GM12875 (cell line): Measurements from ENCODE around the gene TMEM213.

Source experiments
- H3K4me3 ChIP-seq: one replicate; pipeline ENCODE4 v1.5.1; 2011; ENCODE audit warnings: low read depth, low read length, control low read depth
- TF ChIP-seq, protein P1 (sequence below): IDR thresholded peaks from 2 replicates; pipeline ENCODE4 v1.5.1; 2011; ENCODE audit warnings: low read depth, mild to moderate bottlenecking, control low read depth, inconsistent platforms, low read length, moderate library complexity, borderline replicate concordance; ENCODE audit not compliant: insufficient read depth

The TMEM213 gene

GRCh38 chr7:138835087-138835486 lies 37.3 kb downstream of the TMEM213 start:
- no peak overlapping the region for H3K4me3 ChIP-seq

GRCh38 chr7:138837627-138838026 lies 39.8 kb downstream of the TMEM213 start:
- TF ChIP-seq, protein P1, sequence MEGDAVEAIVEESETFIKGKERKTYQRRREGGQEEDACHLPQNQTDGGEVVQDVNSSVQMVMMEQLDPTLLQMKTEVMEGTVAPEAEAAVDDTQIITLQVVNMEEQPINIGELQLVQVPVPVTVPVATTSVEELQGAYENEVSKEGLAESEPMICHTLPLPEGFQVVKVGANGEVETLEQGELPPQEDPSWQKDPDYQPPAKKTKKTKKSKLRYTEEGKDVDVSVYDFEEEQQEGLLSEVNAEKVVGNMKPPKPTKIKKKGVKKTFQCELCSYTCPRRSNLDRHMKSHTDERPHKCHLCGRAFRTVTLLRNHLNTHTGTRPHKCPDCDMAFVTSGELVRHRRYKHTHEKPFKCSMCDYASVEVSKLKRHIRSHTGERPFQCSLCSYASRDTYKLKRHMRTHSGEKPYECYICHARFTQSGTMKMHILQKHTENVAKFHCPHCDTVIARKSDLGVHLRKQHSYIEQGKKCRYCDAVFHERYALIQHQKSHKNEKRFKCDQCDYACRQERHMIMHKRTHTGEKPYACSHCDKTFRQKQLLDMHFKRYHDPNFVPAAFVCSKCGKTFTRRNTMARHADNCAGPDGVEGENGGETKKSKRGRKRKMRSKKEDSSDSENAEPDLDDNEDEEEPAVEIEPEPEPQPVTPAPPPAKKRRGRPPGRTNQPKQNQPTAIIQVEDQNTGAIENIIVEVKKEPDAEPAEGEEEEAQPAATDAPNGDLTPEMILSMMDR = no peak
- H3K4me3 ChIP-seq = no peak overlapping the region

More at GRCh38 chr7:138835087-138835486, 37.3 kb downstream of the TMEM213 start:
- TF ChIP-seq, protein P1 = no peak

DNA sequence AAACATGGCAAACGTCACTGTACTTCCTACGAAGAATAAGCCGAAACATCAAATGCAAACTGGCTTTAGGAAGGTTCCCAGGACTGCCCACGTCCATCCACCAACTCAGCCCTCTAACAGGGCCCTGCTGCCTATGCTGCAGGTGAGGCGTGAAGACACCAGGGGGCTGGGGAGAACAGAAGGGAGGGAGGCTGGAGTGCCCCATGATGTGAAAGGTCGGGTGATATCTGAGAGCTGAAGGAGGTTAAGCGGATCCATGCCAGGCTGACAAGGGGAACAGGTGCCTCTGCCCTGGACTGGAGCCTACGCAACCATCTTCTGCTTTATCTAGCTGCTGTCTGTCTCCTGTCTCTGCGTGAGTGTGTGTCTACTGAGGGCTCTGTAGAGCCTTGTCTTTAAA lies 40.4 kb downstream of the TMEM213 start:
- TF ChIP-seq, protein P1 = no peak
- H3K4me3 ChIP-seq = no peak overlapping the region

DNA sequence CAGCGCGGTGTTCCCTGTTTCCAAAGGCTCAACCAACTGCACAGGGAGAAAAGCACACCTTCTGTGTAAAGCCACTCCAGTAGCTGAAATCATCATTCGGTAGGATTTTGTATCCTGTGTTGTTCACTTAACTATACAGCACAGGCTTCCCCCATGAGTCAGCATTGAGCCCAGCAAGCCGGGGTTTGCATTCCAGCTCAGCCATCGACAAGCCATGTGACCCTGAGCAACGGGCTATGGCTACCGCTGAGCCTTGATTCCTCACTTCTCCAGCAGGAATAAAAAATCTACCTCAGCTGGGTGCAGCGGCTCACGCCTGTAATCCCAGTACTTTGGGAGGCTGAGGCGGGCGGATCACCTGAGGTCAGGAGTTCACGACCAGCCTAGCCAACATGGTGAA lies 44.3 kb downstream of the TMEM213 start:
- H3K4me3 ChIP-seq = no peak overlapping the region
- TF ChIP-seq, protein P1 = no peak

DNA sequence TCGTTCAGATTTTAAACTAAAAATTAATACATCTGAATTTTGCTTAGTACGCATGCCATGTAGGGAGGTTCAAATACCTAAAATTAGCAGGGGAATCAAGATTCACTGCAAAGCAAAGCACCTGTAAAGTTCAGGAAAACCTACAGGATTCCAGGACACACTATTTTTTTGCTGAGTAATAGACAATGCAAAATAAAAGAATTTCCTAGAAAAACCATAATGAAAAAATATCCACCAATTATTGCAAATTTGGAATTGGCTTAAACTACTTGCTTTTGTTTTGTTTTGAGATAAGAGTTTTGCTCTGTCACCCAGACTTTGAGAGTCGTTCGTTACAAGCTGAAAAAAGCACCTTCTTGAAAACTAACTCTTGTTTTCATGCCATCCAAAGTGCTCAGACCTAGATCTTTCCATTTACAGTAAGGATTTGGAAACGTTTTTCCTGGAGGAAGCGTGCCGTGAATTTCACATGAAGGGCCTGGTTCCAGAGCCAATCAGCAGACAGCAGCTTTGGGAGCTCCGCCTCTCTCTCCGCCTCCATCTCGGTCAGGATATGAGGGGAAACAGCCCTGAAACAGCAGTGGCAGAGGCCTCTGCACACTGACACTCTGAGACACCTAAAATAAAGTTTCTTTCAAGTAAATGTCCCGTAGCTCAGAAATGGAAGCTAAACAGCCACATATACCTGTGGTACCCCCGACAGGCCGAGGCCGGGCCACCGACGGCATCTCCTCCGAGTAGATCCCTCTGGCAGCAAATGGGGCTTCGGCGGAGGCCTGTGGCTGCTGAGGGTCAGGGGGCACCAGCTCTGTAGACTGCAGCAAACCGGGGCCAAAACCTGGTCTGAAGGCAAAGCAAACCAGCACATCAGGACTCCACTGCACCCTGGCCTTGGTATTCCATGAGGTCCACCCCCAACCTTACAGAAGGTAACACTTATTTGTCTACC lies 46.1 kb downstream of the TMEM213 start:
- H3K4me3 ChIP-seq = no peak overlapping the region
- TF ChIP-seq, protein P1 = no peak

GRCh38 chr7:138845711-138846110 lies 47.9 kb downstream of the TMEM213 start:
- TF ChIP-seq, protein P1 = no peak
- H3K4me3 ChIP-seq = no peak overlapping the region
